H1 (cell line): ENCODE measurements around the gene PTH1R. TPM values are rescaled to one million over a fixed set of nuclear protein-coding genes. Genes with fewer than 3 reads are reported as not detected.

Experiments
- BACH1 ChIP-seq: IDR thresholded peaks from 2 replicates; pipeline ENCODE4 v1.6.1; 2012; ENCODE audit warnings: low read length, improper control_type of control experiment
- CTCF ChIP-seq, 3 experiments: IDR thresholded peaks; 1 replicate in 2 of 3; 2 replicates in 1 of 3; pipeline versions ENCODE4 v1.5.1 to v1.6.1; 2011; ENCODE audit warnings: low read length in 3 of 3, mild to moderate bottlenecking in 3 of 3, inconsistent platforms in 2 of 3, low read depth in 1 of 3, moderate library complexity in 1 of 3; ENCODE audit not compliant: insufficient read depth in 1 of 3; ENCODE audit errors: control extremely low read depth in 1 of 3
- FOSL1 ChIP-seq: IDR thresholded peaks from 2 replicates; pipeline ENCODE4 v1.6.1; 2011; ENCODE audit warnings: mild to moderate bottlenecking, low read depth, low read length, moderate library complexity; ENCODE audit not compliant: insufficient read depth
- JUN ChIP-seq: IDR thresholded peaks from 2 replicates; pipeline ENCODE4 v1.6.1; 2011; ENCODE audit warnings: low read depth, mild to moderate bottlenecking, improper control_type of control experiment, low read length
- SIN3A ChIP-seq, 2 experiments: IDR thresholded peaks in 1 of 2; conservative IDR thresholded peaks in 1 of 2; 2 replicates each; pipeline ENCODE4 v1.6.1; 2011 to 2012; ENCODE audit warnings: low read length in 2 of 2, improper control_type of control experiment in 1 of 2, low read depth in 1 of 2, mild to moderate bottlenecking in 1 of 2
- SP1 ChIP-seq: IDR thresholded peaks from 2 replicates; pipeline ENCODE4 v1.6.1; 2011; ENCODE audit warnings: low read depth, low read length
- SP4 ChIP-seq: IDR thresholded peaks from 2 replicates; pipeline ENCODE4 v1.6.1; 2012; ENCODE audit warnings: low read length, inconsistent platforms
- polyA plus RNA-seq, 7 experiments: library from polyadenylated mRNA; depleted of rRNA in 3 of 7; stranded (reverse) in 5 of 7; unstranded in 2 of 7; fragments of >200 nt in 5 of 7; fragments of 200-250 nt in 2 of 7; gene quantifications; 1 replicate in 5 of 7; 2 replicates in 1 of 7; 4 replicates in 1 of 7; pipeline versions ENCODE4 v1.2.1 to v1.2.3, GENCODE V29; 2011 to 2013; ENCODE audit warnings: missing spikeins in 2 of 7, mixed read lengths in 2 of 7
- total RNA-seq: library from RNA; stranded (reverse); fragmentation: NEBNext Ultra II Directional; extraction: Animal tissue kit (Norgen Biotek cat#: 25700); gene quantifications from 2 replicates; pipeline ENCODE4 v1.2.1, GENCODE V29; 2021

Gene PTH1R
- total and polyA plus RNA-seq, 2 of the 8 experiments (the other 6 are each of a cell fraction or from before 2014, with no cell fraction given): 0.57 to 1.5 TPM

- peak; percentile 97 for TF ChIP-seq JUN
- TF ChIP-seq FOSL1: peak; percentile 57; the same call in 1 of the 2 replicates
- peak; percentile 52 to 72 (median 60) for TF ChIP-seq CTCF (IDR thresholded peaks at IDR 0.05; ENCODE audit: control extremely low read depth in 1 of 3, insufficient read depth in 1 of 3, low read depth in 1 of 3, low read length in 3 of 3)
- TF ChIP-seq SP4: peak; percentile 33; the same call in 1 of the 2 replicates
- 0 out of 4 replicates have a peak, but pooled peaks of 1 of the 2 experiments have one; percentile 50 for TF ChIP-seq SIN3A (conservative IDR thresholded peaks at IDR 0.05 in 1 of 2, IDR thresholded peaks at IDR 0.05 in 1 of 2; ENCODE audit: low read depth in 1 of 2, low read length in 2 of 2)
- 0 out of 2 replicates have a peak, but pooled peaks have one; percentile 52 for TF ChIP-seq BACH1
- peak; percentile 67; the same call in 1 of the 2 replicates for TF ChIP-seq SP1
These were observed 57.8 kb downstream of the PTH1R start (continued) for GRCh38 chr3:46935168-46935858.
